ENCODE data around the gene PDCD10. TPM values are rescaled to one million over a fixed set of nuclear protein-coding genes. Genes with fewer than 3 reads are reported as not detected.

The PDCD10 gene
- total RNA-seq, 6 donors from 2014 or later = 38.8 to 115 (median 55.9) TPM

DNA sequence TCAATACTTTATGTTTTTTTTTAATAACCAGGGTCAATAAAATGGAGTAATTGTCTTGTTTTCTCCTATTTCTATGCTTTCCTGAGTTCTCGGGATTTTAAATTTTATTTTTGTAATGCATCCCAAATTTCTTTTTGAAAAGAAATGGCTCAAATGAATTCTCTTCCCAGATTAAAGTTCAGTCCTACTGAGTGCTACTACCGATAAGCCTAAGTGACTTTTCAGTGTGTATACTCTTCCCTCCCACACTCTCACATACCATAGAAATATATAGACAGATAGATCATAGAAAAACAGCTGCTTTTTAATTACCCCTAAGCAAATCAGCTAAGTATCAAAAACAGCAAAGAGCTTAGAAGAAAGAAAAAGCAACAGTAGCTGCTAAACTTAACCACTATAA, 2.3 kb upstream of the PDCD10 start:
- H3K9me3 ChIP-seq = no peaks in the 10 kb centered on the region
- no peak for DNase-seq
- H3K27me3 ChIP-seq = peaks cover 0 to 3% (median 0%) of the 10 kb centered on the region in 4 donors
- TF ChIP-seq POLR2AphosphoS5 (IDR thresholded peaks at IDR 0.05) (no peak), EP300 (IDR thresholded peaks at IDR 0.05) (no peak), CTCF (IDR thresholded peaks at IDR 0.05) (no peak), POLR2A (IDR thresholded peaks at IDR 0.05) (no peak)
- ATAC-seq (ENCODE audit: low FRiP score in 2 of 2) = no peak
- H3K27ac ChIP-seq = no peak overlapping the region
- no peaks in the 10 kb centered on the region for H3K36me3 ChIP-seq
- 83 to 85% methylated on average over 2 of the region's 2 CpGs for WGBS, 2 donors
- H3K4me1 ChIP-seq = peaks cover 19 to 33% (median 26%) of the 10 kb centered on the region in 4 donors
- no peak overlapping the region for H3K4me3 ChIP-seq

- TF ChIP-seq EP300 (IDR thresholded peaks at IDR 0.05) = no peak
- TF ChIP-seq POLR2A (IDR thresholded peaks at IDR 0.05) = no peak
- Histone ChIP-seq H3K27ac (peak overlapping the region in 1 of 4 donors; percentile 94), H3K27me3 (peaks cover 0 to 3% (median 0%) of the 10 kb centered on the region in 4 donors), H3K4me1 (peaks cover 25 to 33% (median 27%) of the 10 kb centered on the region in 4 donors), H3K4me3 (peak overlapping the region in 3 of 4 donors; percentile 91 to 98 (median 97)), H3K9me3 (no peaks in the 10 kb centered on the region), H3K36me3 (no peaks in the 10 kb centered on the region)
- 14 to 27% methylated on average over 7 of the region's 7 CpGs for WGBS, 2 donors
- ATAC-seq (ENCODE audit: low FRiP score in 2 of 2) (no peak), DNase-seq (no peak)
Measured at GRCh38 chr3:167736264-167736787, 1.6 kb upstream of the PDCD10 start.

- Histone ChIP-seq H3K4me3 (peak within 1 kb of the TSS; percentile 91 to 99 (median 98)), H3K9me3 (no peaks in the 10 kb centered on the region), H3K27me3 (peaks cover 0 to 3% (median 0%) of the 10 kb centered on the region in 4 donors), H3K36me3 (no peaks in the 10 kb centered on the region), H3K27ac (peak within 1 kb of the TSS; percentile 91 to 95 (median 93)), H3K4me1 (peaks cover 26 to 33% (median 27%) of the 10 kb centered on the region in 4 donors)
- WGBS, 2 donors = 0 to 1% methylated on average over 30 to 34 of the region's 37 CpGs
- ATAC-seq (ENCODE audit: low FRiP score in 2 of 2) (peak; percentile 95), DNase-seq (peak; percentile 89 to 96)
- TF ChIP-seq CTCF (IDR thresholded peaks at IDR 0.05) (peak in 1 of 6 experiments; percentile 10), EP300 (IDR thresholded peaks at IDR 0.05) (no peak), POLR2AphosphoS5 (IDR thresholded peaks at IDR 0.05) (peak; percentile 34 to 88), POLR2A (IDR thresholded peaks at IDR 0.05) (peak in 2 of 4 donors; percentile 64 to 83)
Measured at GRCh38 chr3:167735233-167736138, 794 bp upstream of the PDCD10 start, which contains the start of gene SERPINI1. Gene SERPINI1 (plus strand): TSS chr3:167735721. CDS start chr3:167789129, 53,408 bp downstream.

DNA sequence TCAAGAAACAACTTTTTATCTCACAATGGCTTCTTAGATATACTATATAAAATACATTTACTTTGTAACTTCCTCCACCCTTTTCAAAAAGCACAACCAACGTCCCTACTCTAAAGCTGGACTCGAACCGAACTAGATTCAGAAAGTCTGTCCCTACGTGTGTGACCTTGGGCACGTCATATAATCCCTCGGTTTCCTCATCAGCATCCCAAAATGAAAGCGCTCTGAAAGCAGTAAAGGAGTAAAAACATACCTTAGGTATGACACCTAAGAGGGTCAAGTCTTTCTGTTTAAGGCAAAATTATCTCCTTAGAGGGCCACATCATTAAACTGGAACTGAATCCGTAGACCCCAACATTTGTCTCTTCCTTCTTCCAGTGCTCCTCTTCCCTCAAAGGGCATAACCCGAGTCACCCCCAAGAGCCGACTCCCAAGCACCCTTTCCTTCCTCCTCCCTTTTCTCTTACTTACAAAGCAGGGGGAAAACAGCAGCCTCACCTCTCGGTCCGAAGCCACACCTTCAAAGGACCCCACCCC, 663 bp downstream of the PDCD10 start:
- H3K4me3 ChIP-seq = peak overlapping the region; percentile 40 to 98 (median 94)
- WGBS, 2 donors = 1% methylated on average over 12 of the region's 12 CpGs
- DNase-seq (no peak), ATAC-seq (ENCODE audit: low FRiP score in 2 of 2) (no peak)
- peak overlapping the region; percentile 91 to 95 (median 93) for H3K27ac ChIP-seq
- H3K36me3 ChIP-seq = no peaks in the 10 kb centered on the region
- no peaks in the 10 kb centered on the region for H3K9me3 ChIP-seq
- TF ChIP-seq EP300 (IDR thresholded peaks at IDR 0.05) (no peak), POLR2A (IDR thresholded peaks at IDR 0.05) (no peak), POLR2AphosphoS5 (IDR thresholded peaks at IDR 0.05) (no peak), CTCF (IDR thresholded peaks at IDR 0.05) (no peak)
- H3K4me1 ChIP-seq = peaks cover 32 to 44% (median 37%) of the 10 kb centered on the region in 4 donors
- peaks cover 0 to 3% (median 0%) of the 10 kb centered on the region in 4 donors for H3K27me3 ChIP-seq
